ENCODE measurements around the gene EXOC3.

DNA sequence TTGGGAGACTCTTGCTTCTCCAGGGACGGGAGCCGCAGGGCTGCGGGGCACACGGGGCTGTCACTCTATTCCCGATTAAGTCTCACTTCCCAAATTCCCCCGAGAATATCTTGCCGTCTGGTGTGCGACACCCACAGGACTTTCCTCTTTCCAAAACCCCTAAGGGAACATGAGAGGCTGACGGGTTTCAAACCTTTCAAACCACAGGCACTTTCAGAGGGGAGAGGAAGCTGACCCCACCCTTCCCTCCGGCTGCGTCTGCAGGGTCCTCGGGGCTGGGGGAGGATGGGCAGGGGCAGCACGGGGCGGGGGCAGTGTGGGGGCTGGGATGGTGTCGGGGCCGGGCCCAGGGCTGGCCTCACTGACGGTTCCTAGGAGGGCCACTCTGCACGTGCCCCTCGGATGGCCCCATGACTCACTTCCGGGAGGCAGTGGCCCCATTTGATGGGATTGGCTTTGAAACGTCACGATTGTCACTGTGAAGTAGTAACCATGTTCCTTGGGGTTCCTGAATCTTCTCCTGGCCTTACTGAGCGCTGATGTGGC lies 43.0 kb downstream of the EXOC3 start:
- TF ChIP-seq, protein P1, sequence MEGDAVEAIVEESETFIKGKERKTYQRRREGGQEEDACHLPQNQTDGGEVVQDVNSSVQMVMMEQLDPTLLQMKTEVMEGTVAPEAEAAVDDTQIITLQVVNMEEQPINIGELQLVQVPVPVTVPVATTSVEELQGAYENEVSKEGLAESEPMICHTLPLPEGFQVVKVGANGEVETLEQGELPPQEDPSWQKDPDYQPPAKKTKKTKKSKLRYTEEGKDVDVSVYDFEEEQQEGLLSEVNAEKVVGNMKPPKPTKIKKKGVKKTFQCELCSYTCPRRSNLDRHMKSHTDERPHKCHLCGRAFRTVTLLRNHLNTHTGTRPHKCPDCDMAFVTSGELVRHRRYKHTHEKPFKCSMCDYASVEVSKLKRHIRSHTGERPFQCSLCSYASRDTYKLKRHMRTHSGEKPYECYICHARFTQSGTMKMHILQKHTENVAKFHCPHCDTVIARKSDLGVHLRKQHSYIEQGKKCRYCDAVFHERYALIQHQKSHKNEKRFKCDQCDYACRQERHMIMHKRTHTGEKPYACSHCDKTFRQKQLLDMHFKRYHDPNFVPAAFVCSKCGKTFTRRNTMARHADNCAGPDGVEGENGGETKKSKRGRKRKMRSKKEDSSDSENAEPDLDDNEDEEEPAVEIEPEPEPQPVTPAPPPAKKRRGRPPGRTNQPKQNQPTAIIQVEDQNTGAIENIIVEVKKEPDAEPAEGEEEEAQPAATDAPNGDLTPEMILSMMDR (IDR thresholded peaks at IDR 0.05), result no peak
- TF ChIP-seq HMGA2 (CRISPR knock-in tag; IDR thresholded peaks at IDR 0.05) (no peak), ZNF263 (CRISPR knock-in tag; IDR thresholded peaks at IDR 0.05; ENCODE audit: low read depth) (no peak), ZBTB21 (CRISPR knock-in tag; IDR thresholded peaks at IDR 0.05; ENCODE audit: borderline replicate concordance) (no peak), ATF2 (CRISPR knock-in tag; IDR thresholded peaks at IDR 0.05; ENCODE audit: borderline replicate concordance, low read depth) (no peak), ATF6 (CRISPR knock-in tag; IDR thresholded peaks at IDR 0.05) (no peak), CREB1 (CRISPR knock-in tag; IDR thresholded peaks at IDR 0.05) (no peak), CREM (CRISPR knock-in tag; IDR thresholded peaks at IDR 0.05) (no peak), ZNF532 (CRISPR knock-in tag; IDR thresholded peaks at IDR 0.05; ENCODE audit: borderline replicate concordance) (no peak), ZNF121 (CRISPR knock-in tag; IDR thresholded peaks at IDR 0.05) (no peak)
- TF ChIP-seq, protein P2, sequence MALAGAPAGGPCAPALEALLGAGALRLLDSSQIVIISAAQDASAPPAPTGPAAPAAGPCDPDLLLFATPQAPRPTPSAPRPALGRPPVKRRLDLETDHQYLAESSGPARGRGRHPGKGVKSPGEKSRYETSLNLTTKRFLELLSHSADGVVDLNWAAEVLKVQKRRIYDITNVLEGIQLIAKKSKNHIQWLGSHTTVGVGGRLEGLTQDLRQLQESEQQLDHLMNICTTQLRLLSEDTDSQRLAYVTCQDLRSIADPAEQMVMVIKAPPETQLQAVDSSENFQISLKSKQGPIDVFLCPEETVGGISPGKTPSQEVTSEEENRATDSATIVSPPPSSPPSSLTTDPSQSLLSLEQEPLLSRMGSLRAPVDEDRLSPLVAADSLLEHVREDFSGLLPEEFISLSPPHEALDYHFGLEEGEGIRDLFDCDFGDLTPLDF (CRISPR knock-in tag; IDR thresholded peaks at IDR 0.05), result no peak
- TF ChIP-seq, protein P3, sequence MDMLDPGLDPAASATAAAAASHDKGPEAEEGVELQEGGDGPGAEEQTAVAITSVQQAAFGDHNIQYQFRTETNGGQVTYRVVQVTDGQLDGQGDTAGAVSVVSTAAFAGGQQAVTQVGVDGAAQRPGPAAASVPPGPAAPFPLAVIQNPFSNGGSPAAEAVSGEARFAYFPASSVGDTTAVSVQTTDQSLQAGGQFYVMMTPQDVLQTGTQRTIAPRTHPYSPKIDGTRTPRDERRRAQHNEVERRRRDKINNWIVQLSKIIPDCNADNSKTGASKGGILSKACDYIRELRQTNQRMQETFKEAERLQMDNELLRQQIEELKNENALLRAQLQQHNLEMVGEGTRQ (CRISPR knock-in tag; IDR thresholded peaks at IDR 0.05), result no peak
- TF ChIP-seq, protein P4, sequence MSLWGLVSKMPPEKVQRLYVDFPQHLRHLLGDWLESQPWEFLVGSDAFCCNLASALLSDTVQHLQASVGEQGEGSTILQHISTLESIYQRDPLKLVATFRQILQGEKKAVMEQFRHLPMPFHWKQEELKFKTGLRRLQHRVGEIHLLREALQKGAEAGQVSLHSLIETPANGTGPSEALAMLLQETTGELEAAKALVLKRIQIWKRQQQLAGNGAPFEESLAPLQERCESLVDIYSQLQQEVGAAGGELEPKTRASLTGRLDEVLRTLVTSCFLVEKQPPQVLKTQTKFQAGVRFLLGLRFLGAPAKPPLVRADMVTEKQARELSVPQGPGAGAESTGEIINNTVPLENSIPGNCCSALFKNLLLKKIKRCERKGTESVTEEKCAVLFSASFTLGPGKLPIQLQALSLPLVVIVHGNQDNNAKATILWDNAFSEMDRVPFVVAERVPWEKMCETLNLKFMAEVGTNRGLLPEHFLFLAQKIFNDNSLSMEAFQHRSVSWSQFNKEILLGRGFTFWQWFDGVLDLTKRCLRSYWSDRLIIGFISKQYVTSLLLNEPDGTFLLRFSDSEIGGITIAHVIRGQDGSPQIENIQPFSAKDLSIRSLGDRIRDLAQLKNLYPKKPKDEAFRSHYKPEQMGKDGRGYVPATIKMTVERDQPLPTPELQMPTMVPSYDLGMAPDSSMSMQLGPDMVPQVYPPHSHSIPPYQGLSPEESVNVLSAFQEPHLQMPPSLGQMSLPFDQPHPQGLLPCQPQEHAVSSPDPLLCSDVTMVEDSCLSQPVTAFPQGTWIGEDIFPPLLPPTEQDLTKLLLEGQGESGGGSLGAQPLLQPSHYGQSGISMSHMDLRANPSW (CRISPR knock-in tag; conservative IDR thresholded peaks at IDR 0.05; ENCODE audit: low read depth), result no peak
- TF ChIP-seq, protein P5, sequence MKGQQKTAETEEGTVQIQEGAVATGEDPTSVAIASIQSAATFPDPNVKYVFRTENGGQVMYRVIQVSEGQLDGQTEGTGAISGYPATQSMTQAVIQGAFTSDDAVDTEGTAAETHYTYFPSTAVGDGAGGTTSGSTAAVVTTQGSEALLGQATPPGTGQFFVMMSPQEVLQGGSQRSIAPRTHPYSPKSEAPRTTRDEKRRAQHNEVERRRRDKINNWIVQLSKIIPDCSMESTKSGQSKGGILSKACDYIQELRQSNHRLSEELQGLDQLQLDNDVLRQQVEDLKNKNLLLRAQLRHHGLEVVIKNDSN (CRISPR knock-in tag; IDR thresholded peaks at IDR 0.05), result no peak

Measured in WTC11 (cell line).